Smooth muscle cell (in vitro differentiated cells): Measurements from ENCODE around the gene GTF2I. TPM values are rescaled to one million over a fixed set of nuclear protein-coding genes. Genes with fewer than 3 reads are reported as not detected.

ENCODE experiments used
- DNase-seq: peaks from one replicate; lab custom pipeline; 2025; ENCODE audit not compliant: unreplicated experiment; lab: John Stamatoyannopoulos, UW
- H2AFZ ChIP-seq: fragments of 200-600 bp; sonication (generic); 2 replicates; pipeline ENCODE4 v1.6.0; 2016; ENCODE audit warnings: antibody characterized with exemption, low read depth, mild to moderate bottlenecking
- H3F3A ChIP-seq: fragments of 200-600 bp; sonication (generic); 2 replicates; pipeline ENCODE4 v1.6.0; 2017; ENCODE audit warnings: antibody characterized with exemption, low read depth
- H3K27ac ChIP-seq: fragments of 200-600 bp; sonication (generic); 2 replicates; pipeline ENCODE4 v1.5.1; 2016; ENCODE audit warnings: low read depth, mild to moderate bottlenecking
- H3K27me3 ChIP-seq: fragments of 200-600 bp; sonication (generic); 2 replicates; pipeline ENCODE4 v1.6.1; 2016; ENCODE audit warnings: low read depth, mild to moderate bottlenecking
- H3K36me3 ChIP-seq: fragments of 200-600 bp; sonication (generic); 2 replicates; pipeline ENCODE4 v1.5.1; 2016; ENCODE audit warnings: low read depth
- H3K4me1 ChIP-seq: fragments of 200-600 bp; sonication (generic); 2 replicates; pipeline ENCODE4 v1.5.1; 2016; ENCODE audit warnings: low read depth
- H3K4me2 ChIP-seq: fragments of 200-600 bp; sonication (generic); 2 replicates; pipeline ENCODE4 v1.6.0; 2016; ENCODE audit warnings: mild to moderate bottlenecking
- H3K4me3 ChIP-seq: fragments of 200-600 bp; sonication (generic); 2 replicates; pipeline ENCODE4 v1.5.1; 2016; ENCODE audit warnings: mild to moderate bottlenecking
- H3K79me2 ChIP-seq: fragments of 200-600 bp; sonication (generic); 2 replicates; pipeline ENCODE4 v1.6.0; 2016; ENCODE audit warnings: low read depth, mild to moderate bottlenecking
- H3K9ac ChIP-seq: fragments of 200-600 bp; sonication (generic); 2 replicates; pipeline ENCODE4 v1.6.0; 2016; ENCODE audit warnings: low read depth
- H3K9me3 ChIP-seq: fragments of 200-600 bp; sonication (generic); replicated peaks from 2 replicates; pipeline ENCODE4 v1.5.1; 2016; ENCODE audit warnings: low read depth
- H4K20me1 ChIP-seq: fragments of 200-600 bp; sonication (generic); 2 replicates; pipeline ENCODE4 v1.6.0; 2016; ENCODE audit warnings: low read depth
- WGBS: methylation state at CpG from one replicate; pipeline ENCODE4 v1.1.7; 2016; ENCODE audit warnings: low lambda C conversion rate; 5-methylcytosine and 5-hydroxymethylcytosine counted together
- polyA plus RNA-seq: library from polyadenylated mRNA; unstranded; fragments of >200 nt; fragmentation: Nextera tagmentation; extraction: Ambion mirVana; gene quantifications from 2 replicates; pipeline ENCODE4 v1.2.1, GENCODE V29; 2016
- total RNA-seq: library from RNA; depleted of rRNA; stranded (reverse); fragments of >200 nt; gene quantifications from 2 replicates; pipeline ENCODE4 v1.2.3, GENCODE V29; 2014
- TF ChIP-seq, protein P1 (sequence below): fragments of 200-600 bp; sonication (generic); IDR thresholded peaks from 2 replicates; pipeline ENCODE4 v1.5.1; 2017; ENCODE audit warnings: borderline replicate concordance, mild to moderate bottlenecking, antibody characterized with exemption; ENCODE audit not compliant: insufficient read depth, poor library complexity, severe bottlenecking

GTF2I gene
- total and polyA plus RNA-seq, 2 experiments from 2014 or later, result 63.9 to 90.7 TPM

DNA sequence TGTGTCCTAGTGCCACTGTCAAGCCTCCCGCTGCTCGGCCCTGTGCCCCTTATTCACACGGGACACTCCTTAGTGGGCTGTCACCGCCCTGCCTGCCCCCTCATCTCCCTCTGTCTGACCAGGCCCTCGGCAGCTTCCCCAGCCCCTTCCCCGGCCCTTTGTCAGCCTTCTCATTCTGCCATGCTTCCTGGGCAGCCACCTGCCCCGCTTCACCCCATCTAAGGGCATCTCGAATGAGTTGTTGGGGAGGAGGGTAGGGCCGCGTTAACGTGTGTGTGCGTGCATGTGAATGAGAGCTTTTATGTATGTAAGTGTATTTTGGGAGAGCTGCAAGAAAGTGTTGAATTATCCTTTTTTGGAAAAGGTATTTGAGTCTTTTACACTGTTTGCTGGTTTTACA, 49.7 kb downstream of the GTF2I start:
- Histone ChIP-seq H3K4me2 (no peak overlapping the region), H3K4me3 (no peak overlapping the region), H3F3A (no peaks in the 10 kb centered on the region), H3K27me3 (no peaks in the 10 kb centered on the region), H3K36me3 (peaks cover 35% of the 10 kb centered on the region), H2AFZ (no peak overlapping the region), H3K27ac (no peak overlapping the region), H3K9ac (no peak overlapping the region), H3K4me1 (no peaks in the 10 kb centered on the region), H3K9me3 (no peaks in the 10 kb centered on the region), H3K79me2 (peaks cover 20% of the 10 kb centered on the region), H4K20me1 (peaks cover 14% of the 10 kb centered on the region)
- DNase-seq, result no peak
- 97% methylated on average over 12 of the region's 12 CpGs for WGBS
- TF ChIP-seq, protein P1, sequence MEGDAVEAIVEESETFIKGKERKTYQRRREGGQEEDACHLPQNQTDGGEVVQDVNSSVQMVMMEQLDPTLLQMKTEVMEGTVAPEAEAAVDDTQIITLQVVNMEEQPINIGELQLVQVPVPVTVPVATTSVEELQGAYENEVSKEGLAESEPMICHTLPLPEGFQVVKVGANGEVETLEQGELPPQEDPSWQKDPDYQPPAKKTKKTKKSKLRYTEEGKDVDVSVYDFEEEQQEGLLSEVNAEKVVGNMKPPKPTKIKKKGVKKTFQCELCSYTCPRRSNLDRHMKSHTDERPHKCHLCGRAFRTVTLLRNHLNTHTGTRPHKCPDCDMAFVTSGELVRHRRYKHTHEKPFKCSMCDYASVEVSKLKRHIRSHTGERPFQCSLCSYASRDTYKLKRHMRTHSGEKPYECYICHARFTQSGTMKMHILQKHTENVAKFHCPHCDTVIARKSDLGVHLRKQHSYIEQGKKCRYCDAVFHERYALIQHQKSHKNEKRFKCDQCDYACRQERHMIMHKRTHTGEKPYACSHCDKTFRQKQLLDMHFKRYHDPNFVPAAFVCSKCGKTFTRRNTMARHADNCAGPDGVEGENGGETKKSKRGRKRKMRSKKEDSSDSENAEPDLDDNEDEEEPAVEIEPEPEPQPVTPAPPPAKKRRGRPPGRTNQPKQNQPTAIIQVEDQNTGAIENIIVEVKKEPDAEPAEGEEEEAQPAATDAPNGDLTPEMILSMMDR, result no peak

- Histone ChIP-seq H3K4me3 (no peak overlapping the region), H3K9me3 (peaks cover 8% of the 10 kb centered on the region), H2AFZ (no peak overlapping the region), H4K20me1 (peaks cover 7% of the 10 kb centered on the region), H3F3A (no peaks in the 10 kb centered on the region), H3K4me2 (no peak overlapping the region), H3K27ac (no peak overlapping the region), H3K9ac (no peak overlapping the region), H3K36me3 (peaks cover 50% of the 10 kb centered on the region), H3K79me2 (peaks cover 22% of the 10 kb centered on the region), H3K4me1 (no peaks in the 10 kb centered on the region), H3K27me3 (no peaks in the 10 kb centered on the region)
- 97% methylated on average over 6 of the region's 7 CpGs for WGBS
- TF ChIP-seq, protein P1, result no peak
- no peak for DNase-seq
Observed at GRCh38 chr7:74708569-74709275, 51.2 kb downstream of the GTF2I start.

- DNase-seq, result no peak
- WGBS, result 97% methylated on average over 10 of the region's 10 CpGs
- no peak overlapping the region for H3K27ac ChIP-seq
- H3F3A ChIP-seq, result no peaks in the 10 kb centered on the region
- H4K20me1 ChIP-seq, result no peaks in the 10 kb centered on the region
- H3K4me2 ChIP-seq, result no peak overlapping the region
- H3K4me3 ChIP-seq, result no peak overlapping the region
- H3K9me3 ChIP-seq, result peaks cover 10% of the 10 kb centered on the region
- no peak overlapping the region for H3K9ac ChIP-seq
- no peaks in the 10 kb centered on the region for H3K4me1 ChIP-seq
- peaks cover 58% of the 10 kb centered on the region for H3K36me3 ChIP-seq
- H2AFZ ChIP-seq, result no peak overlapping the region
- H3K79me2 ChIP-seq, result peaks cover 33% of the 10 kb centered on the region
- H3K27me3 ChIP-seq, result no peaks in the 10 kb centered on the region
- TF ChIP-seq, protein P1, result no peak
Observed at GRCh38 chr7:74709880-74710671, 52.6 kb downstream of the GTF2I start.
